ENCODE results near the gene IZUMO4.

GRCh38 chr19:2103045-2103707 lies 6.5 kb downstream of the IZUMO4 start:
- TF ChIP-seq, protein P1, sequence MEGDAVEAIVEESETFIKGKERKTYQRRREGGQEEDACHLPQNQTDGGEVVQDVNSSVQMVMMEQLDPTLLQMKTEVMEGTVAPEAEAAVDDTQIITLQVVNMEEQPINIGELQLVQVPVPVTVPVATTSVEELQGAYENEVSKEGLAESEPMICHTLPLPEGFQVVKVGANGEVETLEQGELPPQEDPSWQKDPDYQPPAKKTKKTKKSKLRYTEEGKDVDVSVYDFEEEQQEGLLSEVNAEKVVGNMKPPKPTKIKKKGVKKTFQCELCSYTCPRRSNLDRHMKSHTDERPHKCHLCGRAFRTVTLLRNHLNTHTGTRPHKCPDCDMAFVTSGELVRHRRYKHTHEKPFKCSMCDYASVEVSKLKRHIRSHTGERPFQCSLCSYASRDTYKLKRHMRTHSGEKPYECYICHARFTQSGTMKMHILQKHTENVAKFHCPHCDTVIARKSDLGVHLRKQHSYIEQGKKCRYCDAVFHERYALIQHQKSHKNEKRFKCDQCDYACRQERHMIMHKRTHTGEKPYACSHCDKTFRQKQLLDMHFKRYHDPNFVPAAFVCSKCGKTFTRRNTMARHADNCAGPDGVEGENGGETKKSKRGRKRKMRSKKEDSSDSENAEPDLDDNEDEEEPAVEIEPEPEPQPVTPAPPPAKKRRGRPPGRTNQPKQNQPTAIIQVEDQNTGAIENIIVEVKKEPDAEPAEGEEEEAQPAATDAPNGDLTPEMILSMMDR (IDR thresholded peaks at IDR 0.05; ENCODE audit: poor library complexity, severe bottlenecking) = no peak
- TF ChIP-seq, protein P2, sequence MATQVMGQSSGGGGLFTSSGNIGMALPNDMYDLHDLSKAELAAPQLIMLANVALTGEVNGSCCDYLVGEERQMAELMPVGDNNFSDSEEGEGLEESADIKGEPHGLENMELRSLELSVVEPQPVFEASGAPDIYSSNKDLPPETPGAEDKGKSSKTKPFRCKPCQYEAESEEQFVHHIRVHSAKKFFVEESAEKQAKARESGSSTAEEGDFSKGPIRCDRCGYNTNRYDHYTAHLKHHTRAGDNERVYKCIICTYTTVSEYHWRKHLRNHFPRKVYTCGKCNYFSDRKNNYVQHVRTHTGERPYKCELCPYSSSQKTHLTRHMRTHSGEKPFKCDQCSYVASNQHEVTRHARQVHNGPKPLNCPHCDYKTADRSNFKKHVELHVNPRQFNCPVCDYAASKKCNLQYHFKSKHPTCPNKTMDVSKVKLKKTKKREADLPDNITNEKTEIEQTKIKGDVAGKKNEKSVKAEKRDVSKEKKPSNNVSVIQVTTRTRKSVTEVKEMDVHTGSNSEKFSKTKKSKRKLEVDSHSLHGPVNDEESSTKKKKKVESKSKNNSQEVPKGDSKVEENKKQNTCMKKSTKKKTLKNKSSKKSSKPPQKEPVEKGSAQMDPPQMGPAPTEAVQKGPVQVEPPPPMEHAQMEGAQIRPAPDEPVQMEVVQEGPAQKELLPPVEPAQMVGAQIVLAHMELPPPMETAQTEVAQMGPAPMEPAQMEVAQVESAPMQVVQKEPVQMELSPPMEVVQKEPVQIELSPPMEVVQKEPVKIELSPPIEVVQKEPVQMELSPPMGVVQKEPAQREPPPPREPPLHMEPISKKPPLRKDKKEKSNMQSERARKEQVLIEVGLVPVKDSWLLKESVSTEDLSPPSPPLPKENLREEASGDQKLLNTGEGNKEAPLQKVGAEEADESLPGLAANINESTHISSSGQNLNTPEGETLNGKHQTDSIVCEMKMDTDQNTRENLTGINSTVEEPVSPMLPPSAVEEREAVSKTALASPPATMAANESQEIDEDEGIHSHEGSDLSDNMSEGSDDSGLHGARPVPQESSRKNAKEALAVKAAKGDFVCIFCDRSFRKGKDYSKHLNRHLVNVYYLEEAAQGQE (IDR thresholded peaks at IDR 0.05; ENCODE audit: borderline replicate concordance) = no peak
- TF ChIP-seq EZH2 (IDR thresholded peaks at IDR 0.05; ENCODE audit: borderline replicate concordance, insufficient read depth, low read length, poor library complexity, severe bottlenecking) = no peak
